Measurements from ENCODE around the gene MYO5A. TPM values are rescaled to one million over a fixed set of nuclear protein-coding genes. Genes with fewer than 3 reads are reported as not detected.

Gene MYO5A
- total RNA-seq, 4 donors from 2014 or later: 5.8 to 51.2 (median 10.2) TPM

DNA sequence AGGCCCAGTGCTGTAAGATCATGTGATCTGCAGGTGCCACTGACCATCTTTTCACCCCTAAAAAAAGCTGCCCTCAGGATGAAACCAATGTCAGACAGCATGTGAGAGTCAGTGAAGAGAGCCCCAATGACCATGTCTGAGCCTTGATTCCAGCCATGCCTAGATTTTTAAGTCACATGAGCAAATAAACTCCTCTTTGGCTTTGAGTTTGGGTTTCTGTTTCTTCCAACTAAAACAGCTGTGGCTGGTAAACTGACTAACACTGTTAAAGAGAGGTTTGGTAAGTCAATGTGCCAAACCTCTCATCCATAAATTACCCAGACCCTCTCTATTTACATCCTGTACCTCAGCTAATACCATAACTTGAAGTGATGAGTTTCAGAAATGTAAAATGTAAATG is 8.3 kb downstream of the MYO5A start:
- in situ Hi-C loops (cut with MboI; ENCODE audit: low sequenced_read_pairs in 4 of 4): loop anchor here in 2 of 4 donors (10.0 kb wide), 2 partner anchors 176 to 214 kb away; no protein-coding TSS in a partner anchor

GRCh38 chr15:52518487-52519371 is 10.0 kb downstream of the MYO5A start:
- Histone ChIP-seq H3K9me3 (no peaks in the 10 kb centered on the region), H3K4me3 (no peak overlapping the region), H3K4me1 (peaks cover 36 to 47% of the 10 kb centered on the region in 2 donors), H3K27ac (no peak overlapping the region), H3K36me3 (no peaks in the 10 kb centered on the region), H3K27me3 (no peaks in the 10 kb centered on the region)
- no peak for ATAC-seq
- intact Hi-C loops (cut with DNase I; ENCODE audit: low total_unique reads): no loop called here
- TF ChIP-seq, protein P1, sequence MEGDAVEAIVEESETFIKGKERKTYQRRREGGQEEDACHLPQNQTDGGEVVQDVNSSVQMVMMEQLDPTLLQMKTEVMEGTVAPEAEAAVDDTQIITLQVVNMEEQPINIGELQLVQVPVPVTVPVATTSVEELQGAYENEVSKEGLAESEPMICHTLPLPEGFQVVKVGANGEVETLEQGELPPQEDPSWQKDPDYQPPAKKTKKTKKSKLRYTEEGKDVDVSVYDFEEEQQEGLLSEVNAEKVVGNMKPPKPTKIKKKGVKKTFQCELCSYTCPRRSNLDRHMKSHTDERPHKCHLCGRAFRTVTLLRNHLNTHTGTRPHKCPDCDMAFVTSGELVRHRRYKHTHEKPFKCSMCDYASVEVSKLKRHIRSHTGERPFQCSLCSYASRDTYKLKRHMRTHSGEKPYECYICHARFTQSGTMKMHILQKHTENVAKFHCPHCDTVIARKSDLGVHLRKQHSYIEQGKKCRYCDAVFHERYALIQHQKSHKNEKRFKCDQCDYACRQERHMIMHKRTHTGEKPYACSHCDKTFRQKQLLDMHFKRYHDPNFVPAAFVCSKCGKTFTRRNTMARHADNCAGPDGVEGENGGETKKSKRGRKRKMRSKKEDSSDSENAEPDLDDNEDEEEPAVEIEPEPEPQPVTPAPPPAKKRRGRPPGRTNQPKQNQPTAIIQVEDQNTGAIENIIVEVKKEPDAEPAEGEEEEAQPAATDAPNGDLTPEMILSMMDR (IDR thresholded peaks at IDR 0.05 in 4 of 5, conservative IDR thresholded peaks at IDR 0.05 in 1 of 5): no peak
- TF ChIP-seq POLR2A (IDR thresholded peaks at IDR 0.05): no peak
- DNase-seq: no peak
- in situ Hi-C loops (cut with MboI; ENCODE audit: low sequenced_read_pairs in 4 of 4): no loop called here

More for the DNA sequence above, 8.3 kb downstream of the MYO5A start:
- ATAC-seq (no peak), DNase-seq (no peak)
- Histone ChIP-seq H3K27ac (peak overlapping the region in 2 of 4 donors; percentile 16 to 45), H3K4me3 (no peak overlapping the region), H3K27me3 (no peaks in the 10 kb centered on the region), H3K9me3 (no peaks in the 10 kb centered on the region), H3K4me1 (peaks cover 33 to 49% of the 10 kb centered on the region in 2 donors), H3K36me3 (no peaks in the 10 kb centered on the region)
- no peak for TF ChIP-seq POLR2A (IDR thresholded peaks at IDR 0.05)
- TF ChIP-seq, protein P1 (IDR thresholded peaks at IDR 0.05 in 4 of 5, conservative IDR thresholded peaks at IDR 0.05 in 1 of 5): no peak
- intact Hi-C loops (cut with DNase I; ENCODE audit: low total_unique reads): loop anchor here (10.0 kb wide), 1 partner anchor 186 kb away; no protein-coding TSS in a partner anchor

DNA sequence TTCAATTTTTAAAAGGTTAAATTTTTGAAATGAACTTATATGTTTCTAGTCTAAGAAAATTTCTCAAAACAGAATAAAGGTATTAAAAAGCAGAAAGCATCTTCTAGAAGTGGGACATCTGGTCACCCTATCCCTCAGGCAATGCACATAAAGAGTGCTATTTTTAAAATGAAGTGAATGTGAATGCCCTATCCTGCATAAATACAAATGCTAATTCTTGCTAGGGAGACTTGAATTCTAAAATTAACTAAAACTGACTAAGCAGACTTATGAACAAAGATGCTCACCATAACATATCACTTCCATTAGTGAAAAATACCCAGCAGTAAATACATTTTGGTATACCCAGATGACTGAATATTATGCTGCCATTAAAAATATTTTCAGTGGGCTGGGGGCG is 11.7 kb downstream of the MYO5A start:
- no peak for ATAC-seq
- in situ Hi-C loops (cut with MboI; ENCODE audit: low sequenced_read_pairs in 4 of 4): no loop called here

GRCh38 chr15:52515343-52515742 is 13.3 kb downstream of the MYO5A start:
- H3K27ac ChIP-seq: no peak overlapping the region
- ATAC-seq (no peak), DNase-seq (no peak)
- intact Hi-C loops (cut with DNase I; ENCODE audit: low total_unique reads): no loop called here
- in situ Hi-C loops (cut with MboI; ENCODE audit: low sequenced_read_pairs in 4 of 4): no loop called here
- no peaks in the 10 kb centered on the region for H3K9me3 ChIP-seq
- H3K4me3 ChIP-seq: no peak overlapping the region
- peaks cover 31 to 45% of the 10 kb centered on the region in 2 donors for H3K4me1 ChIP-seq
- H3K27me3 ChIP-seq: no peaks in the 10 kb centered on the region
- H3K36me3 ChIP-seq: no peaks in the 10 kb centered on the region
- no peak for TF ChIP-seq POLR2A (IDR thresholded peaks at IDR 0.05)
- TF ChIP-seq, protein P1 (IDR thresholded peaks at IDR 0.05 in 4 of 5, conservative IDR thresholded peaks at IDR 0.05 in 1 of 5): no peak

More for the DNA sequence above, 11.7 kb downstream of the MYO5A start:
- Histone ChIP-seq H3K27ac (no peak overlapping the region), H3K4me1 (peaks cover 32 to 36% of the 10 kb centered on the region in 2 donors), H3K4me3 (no peak overlapping the region), H3K27me3 (no peaks in the 10 kb centered on the region), H3K9me3 (no peaks in the 10 kb centered on the region), H3K36me3 (no peaks in the 10 kb centered on the region)
- TF ChIP-seq, protein P1 (IDR thresholded peaks at IDR 0.05 in 4 of 5, conservative IDR thresholded peaks at IDR 0.05 in 1 of 5): no peak
- TF ChIP-seq POLR2A (IDR thresholded peaks at IDR 0.05): no peak
- intact Hi-C loops (cut with DNase I; ENCODE audit: low total_unique reads): no loop called here
- no peak for DNase-seq

Measured in gastrocnemius medialis (tissue), 4 donors.